Neutrophil (primary cell): ENCODE measurements around the gene SENP1.

ENCODE experiments used
- H3K27ac ChIP-seq: fragments of 200-600 bp; sonication (generic); 2 replicates; pipeline ENCODE4 v1.5.1; 2016; ENCODE audit warnings: mild to moderate bottlenecking, moderate library complexity
- H3K27me3 ChIP-seq: fragments of 200-600 bp; sonication (generic); 2 replicates; pipeline ENCODE4 v1.6.0; 2016; ENCODE audit warnings: mild to moderate bottlenecking
- H3K36me3 ChIP-seq: fragments of 200-600 bp; sonication (generic); 2 replicates; pipeline ENCODE4 v1.5.1; 2017
- H3K4me1 ChIP-seq, 2 experiments: fragments of 200-600 bp in 1 of 2; sonication (generic) in 1 of 2; 1 replicate in 1 of 2; 2 replicates in 1 of 2; pipeline versions ENCODE4 v1.5.1 to v1.6.1; 2013 to 2016; ENCODE audit warnings: low read depth in 1 of 2, low read length in 1 of 2, mild to moderate bottlenecking in 1 of 2, moderate library complexity in 1 of 2; ENCODE audit not compliant: control insufficient read depth in 1 of 2, insufficient read depth in 1 of 2
- H3K4me3 ChIP-seq, 2 experiments: fragments of 200-600 bp in 1 of 2; sonication (generic) in 1 of 2; 1 replicate in 1 of 2; 2 replicates in 1 of 2; pipeline ENCODE4 v1.5.1; 2013 to 2016; ENCODE audit warnings: low read depth in 1 of 2, low read length in 1 of 2, mild to moderate bottlenecking in 1 of 2, moderate library complexity in 1 of 2
- H3K9me3 ChIP-seq: fragments of 200-600 bp; sonication (generic); 2 replicates; pipeline ENCODE4 v1.5.1; 2016
- CTCF ChIP-seq: fragments of 200-600 bp; sonication (generic); IDR thresholded peaks from 2 replicates; pipeline ENCODE4 v1.5.1; 2016; ENCODE audit warnings: antibody characterized with exemption

SENP1 gene

GRCh38 chr12:48028541-48029431, 77.1 kb downstream of the SENP1 start:
- no peak overlapping the region for H3K4me3 ChIP-seq
- H3K27me3 ChIP-seq: no peaks in the 10 kb centered on the region
- no peaks in the 10 kb centered on the region for H3K36me3 ChIP-seq
- H3K4me1 ChIP-seq: no peaks in the 10 kb centered on the region
- TF ChIP-seq CTCF: no peak
- H3K9me3 ChIP-seq: no peaks in the 10 kb centered on the region
- H3K27ac ChIP-seq: no peak overlapping the region

- H3K4me3 ChIP-seq: no peak overlapping the region
- no peak overlapping the region for H3K27ac ChIP-seq
- no peak for TF ChIP-seq CTCF
- H3K27me3 ChIP-seq: peaks cover 6% of the 10 kb centered on the region
- no peaks in the 10 kb centered on the region for H3K4me1 ChIP-seq
- no peaks in the 10 kb centered on the region for H3K36me3 ChIP-seq
- H3K9me3 ChIP-seq: no peaks in the 10 kb centered on the region
These were observed 78.5 kb downstream of the SENP1 start for GRCh38 chr12:48027183-48028002.

- Histone ChIP-seq H3K4me1 (no peaks in the 10 kb centered on the region), H3K9me3 (no peaks in the 10 kb centered on the region), H3K36me3 (no peaks in the 10 kb centered on the region), H3K27me3 (peaks cover 14% of the 10 kb centered on the region), H3K27ac (no peak overlapping the region), H3K4me3 (no peak overlapping the region)
- no peak for TF ChIP-seq CTCF
These were observed 79.6 kb downstream of the SENP1 start for GRCh38 chr12:48026060-48026827.

GRCh38 chr12:48025281-48025680, 80.6 kb downstream of the SENP1 start:
- no peak overlapping the region for H3K27ac ChIP-seq
- H3K27me3 ChIP-seq: peaks cover 20% of the 10 kb centered on the region
- TF ChIP-seq CTCF: no peak
- H3K36me3 ChIP-seq: no peaks in the 10 kb centered on the region
- H3K4me3 ChIP-seq: no peak overlapping the region
- H3K9me3 ChIP-seq: no peaks in the 10 kb centered on the region
- H3K4me1 ChIP-seq: no peaks in the 10 kb centered on the region

- no peak overlapping the region for H3K4me3 ChIP-seq
- no peaks in the 10 kb centered on the region for H3K9me3 ChIP-seq
- H3K36me3 ChIP-seq: no peaks in the 10 kb centered on the region
These were observed 81.1 kb downstream of the SENP1 start for GRCh38 chr12:48024735-48025134.

More at GRCh38 chr12:48024735-48025134, 81.1 kb downstream of the SENP1 start:
- H3K4me1 ChIP-seq: no peaks in the 10 kb centered on the region
- peaks cover 22% of the 10 kb centered on the region for H3K27me3 ChIP-seq
- TF ChIP-seq CTCF: no peak
- no peak overlapping the region for H3K27ac ChIP-seq
